ENCODE results near the gene DEAF1.

The DEAF1 gene

DNA sequence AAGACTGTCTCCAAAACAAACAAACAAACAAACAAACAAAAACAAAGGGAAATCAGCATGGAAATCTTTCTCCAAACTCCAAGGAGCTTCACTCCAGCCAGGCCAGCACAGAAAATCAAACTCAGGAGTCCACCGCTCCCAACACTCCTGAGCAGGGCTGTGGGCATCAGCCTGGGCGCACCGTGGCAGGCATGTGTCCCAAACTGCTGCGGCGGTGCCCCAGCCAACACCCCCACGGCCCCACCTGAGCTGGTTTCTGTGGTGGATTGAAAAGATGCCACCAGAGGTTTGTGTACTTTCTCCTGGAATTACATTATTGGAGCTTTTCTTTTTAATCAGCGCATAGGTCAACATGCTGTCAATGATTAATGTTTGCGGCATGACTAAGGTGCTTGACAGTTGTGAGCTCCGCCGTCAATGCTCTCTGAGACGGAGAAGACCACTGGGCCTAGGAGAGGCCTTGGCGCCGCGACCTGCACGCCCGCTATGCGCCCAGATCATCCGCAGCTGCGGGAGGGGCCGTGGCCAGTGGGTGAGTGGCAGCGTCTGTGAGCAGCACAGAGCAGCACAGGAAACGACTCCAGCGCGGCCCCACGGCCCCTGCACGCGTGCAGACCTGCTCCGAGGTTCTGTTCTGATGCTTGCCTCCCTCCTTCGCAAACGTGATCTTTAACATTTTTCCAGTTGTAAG, 39.8 kb downstream of the DEAF1 start:
- TF ChIP-seq FOXP2 (optimal IDR thresholded peaks at IDR 0.05; ENCODE audit: borderline replicate concordance, extremely low read depth, extremely low read length, insufficient read depth) (no peak), POLR2AphosphoS5 (IDR thresholded peaks at IDR 0.05; ENCODE audit: low read depth, low read length) (no peak), REST (IDR thresholded peaks at IDR 0.05; ENCODE audit: insufficient read depth in 1 of 2, low read depth in 2 of 2, low read length in 2 of 2) (no peak), SIN3A (IDR thresholded peaks at IDR 0.05; ENCODE audit: borderline replicate concordance, insufficient read depth, low read length) (no peak), TAF1 (IDR thresholded peaks at IDR 0.05; ENCODE audit: borderline replicate concordance, insufficient read depth, low read length) (no peak)

DNA sequence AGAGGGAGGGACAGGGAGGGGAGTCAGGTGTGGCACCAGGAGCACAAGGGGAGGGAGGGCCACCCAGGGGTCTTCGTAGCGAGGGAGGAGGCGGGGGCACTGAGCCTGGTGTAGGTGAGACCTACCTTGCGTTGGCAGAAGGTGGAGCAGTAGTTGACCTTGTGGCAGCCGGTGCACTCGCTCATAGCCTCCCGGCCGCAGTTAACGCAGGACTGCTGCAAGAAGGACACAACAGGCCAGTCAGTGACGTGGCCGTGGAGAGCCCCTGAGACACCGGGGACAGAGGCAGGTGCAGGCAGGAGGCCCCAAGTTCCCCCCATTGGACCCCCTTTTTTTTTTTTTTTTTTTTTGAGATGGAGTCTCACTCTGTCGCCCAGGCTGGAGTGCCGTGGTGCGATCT, 41.2 kb downstream of the DEAF1 start:
- TF ChIP-seq TAF1 (IDR thresholded peaks at IDR 0.05; ENCODE audit: borderline replicate concordance, insufficient read depth, low read length): no peak
- no peak for TF ChIP-seq SIN3A (IDR thresholded peaks at IDR 0.05; ENCODE audit: borderline replicate concordance, insufficient read depth, low read length)
- no peak for TF ChIP-seq REST (IDR thresholded peaks at IDR 0.05; ENCODE audit: insufficient read depth in 1 of 2, low read depth in 2 of 2, low read length in 2 of 2)
- no peak for TF ChIP-seq POLR2AphosphoS5 (IDR thresholded peaks at IDR 0.05; ENCODE audit: low read depth, low read length)
- TF ChIP-seq FOXP2 (optimal IDR thresholded peaks at IDR 0.05; ENCODE audit: borderline replicate concordance, extremely low read depth, extremely low read length, insufficient read depth): no peak

DNA sequence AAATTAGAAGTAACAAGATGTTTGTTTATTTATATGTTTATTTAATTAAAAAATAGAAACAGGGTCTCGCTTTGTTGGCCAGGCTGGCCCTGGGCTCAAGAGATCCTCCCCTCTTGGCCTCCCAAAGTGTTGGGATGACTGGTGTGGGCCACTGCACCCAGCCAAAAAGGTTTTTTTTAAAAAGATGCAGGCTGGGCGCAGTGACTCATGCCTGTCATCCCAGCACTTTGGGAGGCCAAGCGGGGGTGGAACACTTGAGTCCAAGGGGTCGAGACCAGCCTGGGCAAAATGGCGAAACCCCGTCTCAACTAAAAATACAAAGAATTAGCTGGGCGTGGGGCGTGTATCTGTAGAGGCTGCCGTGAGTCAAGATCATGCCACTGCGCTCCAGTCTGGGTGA, 44.5 kb downstream of the DEAF1 start:
- TF ChIP-seq REST (IDR thresholded peaks at IDR 0.05; ENCODE audit: insufficient read depth in 1 of 2, low read depth in 2 of 2, low read length in 2 of 2) (no peak), FOXP2 (optimal IDR thresholded peaks at IDR 0.05; ENCODE audit: borderline replicate concordance, extremely low read depth, extremely low read length, insufficient read depth) (no peak), SIN3A (IDR thresholded peaks at IDR 0.05; ENCODE audit: borderline replicate concordance, insufficient read depth, low read length) (no peak), POLR2AphosphoS5 (IDR thresholded peaks at IDR 0.05; ENCODE audit: low read depth, low read length) (no peak), TAF1 (IDR thresholded peaks at IDR 0.05; ENCODE audit: borderline replicate concordance, insufficient read depth, low read length) (no peak)

DNA sequence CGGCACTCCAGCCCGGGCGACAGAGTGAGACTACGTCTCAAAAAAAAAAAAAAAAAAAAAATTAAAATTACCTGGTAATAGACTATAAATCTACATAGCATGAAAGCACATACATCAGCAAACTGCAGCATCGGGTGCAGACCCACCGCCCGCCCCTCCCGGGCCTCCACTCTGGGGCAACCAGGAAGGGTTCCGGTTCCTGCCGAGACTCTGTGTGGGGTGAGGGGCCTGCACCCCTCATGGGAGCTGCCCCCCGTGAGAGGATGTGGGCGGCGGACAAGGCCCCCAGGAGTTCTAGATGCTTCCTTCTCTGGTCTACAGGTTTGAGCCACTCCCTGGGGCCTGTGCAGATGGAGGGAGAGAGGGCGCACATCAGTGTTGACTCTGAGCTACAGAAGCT, 48.8 kb downstream of the DEAF1 start:
- no peak for TF ChIP-seq REST (IDR thresholded peaks at IDR 0.05; ENCODE audit: insufficient read depth in 1 of 2, low read depth in 2 of 2, low read length in 2 of 2)
- TF ChIP-seq SIN3A (IDR thresholded peaks at IDR 0.05; ENCODE audit: borderline replicate concordance, insufficient read depth, low read length): no peak
- TF ChIP-seq POLR2AphosphoS5 (IDR thresholded peaks at IDR 0.05; ENCODE audit: low read depth, low read length): no peak
- TF ChIP-seq TAF1 (IDR thresholded peaks at IDR 0.05; ENCODE audit: borderline replicate concordance, insufficient read depth, low read length): no peak
- TF ChIP-seq FOXP2 (optimal IDR thresholded peaks at IDR 0.05; ENCODE audit: borderline replicate concordance, extremely low read depth, extremely low read length, insufficient read depth): no peak

Data from PFSK-1 (cell line).